Right atrium auricular region (tissue), 2 donors: ENCODE measurements around the gene ZMYM1. TPM values are rescaled to one million over a fixed set of nuclear protein-coding genes. Genes with fewer than 3 reads are reported as not detected.

Source experiments
- DNase-seq: peaks from one replicate; pipeline ENCODE4 v3.0.0-alpha.2; 2019; ENCODE audit warnings: low spot score
- H3K27ac ChIP-seq, 2 donors: fragments of 200-600 bp; sonication (generic); 1 replicate in 1 of 2; 2 replicates in 1 of 2; pipeline ENCODE4 v1.5.1; 2016 to 2019
- H3K27me3 ChIP-seq, 2 donors: fragments of 200-600 bp; sonication (generic); one replicate each; pipeline versions ENCODE4 v1.5.1 to v1.6.0; 2017 to 2019
- H3K36me3 ChIP-seq: fragments of 200-600 bp; sonication (generic); one replicate; pipeline ENCODE4 v1.5.1; 2016
- H3K4me1 ChIP-seq, 2 donors: fragments of 200-600 bp; sonication (generic); one replicate each; pipeline versions ENCODE4 v1.5.1 to v1.6.0; 2017 to 2019
- H3K4me3 ChIP-seq, 2 donors: fragments of 200-600 bp; sonication (generic); 1 replicate in 1 of 2; 2 replicates in 1 of 2; pipeline ENCODE4 v1.5.1; 2017 to 2019; ENCODE audit warnings: mild to moderate bottlenecking in 1 of 2, moderate library complexity in 1 of 2
- H3K9me3 ChIP-seq, 2 donors: fragments of 200-600 bp; sonication (generic); one replicate each; pipeline ENCODE4 v1.5.1; 2019
- CTCF ChIP-seq, 2 donors: fragments of 200-600 bp; sonication (generic); IDR thresholded peaks; one replicate each; pipeline ENCODE4 v1.5.1; 2019; ENCODE audit warnings: antibody characterized with exemption in 2 of 2
- total RNA-seq, 2 donors: library from RNA; depleted of rRNA; stranded (reverse); fragments of >200 nt; gene quantifications; one replicate each; pipeline ENCODE4 v1.1.0, GENCODE V29; 2016

ZMYM1 gene
- total RNA-seq, 2 donors from 2014 or later = 3.6 to 4.0 TPM

- TF ChIP-seq CTCF (IDR thresholded peaks at IDR 0.05) = no peak
- Histone ChIP-seq H3K36me3 (no peaks in the 10 kb centered on the region), H3K4me1 (peaks cover 0 to 15% of the 10 kb centered on the region in 2 donors), H3K27me3 (no peaks in the 10 kb centered on the region), H3K27ac (no peak overlapping the region), H3K9me3 (peaks cover 0 to 10% of the 10 kb centered on the region in 2 donors), H3K4me3 (no peak overlapping the region)
- DNase-seq = no peak
Measured at GRCh38 chr1:35033346-35033745, 45.8 kb upstream of the ZMYM1 start.

- Histone ChIP-seq H3K9me3 (peaks cover 0 to 10% of the 10 kb centered on the region in 2 donors), H3K36me3 (no peaks in the 10 kb centered on the region), H3K27ac (no peak overlapping the region), H3K4me1 (no peaks in the 10 kb centered on the region), H3K27me3 (no peaks in the 10 kb centered on the region), H3K4me3 (no peak overlapping the region)
- no peak for DNase-seq
- no peak for TF ChIP-seq CTCF (IDR thresholded peaks at IDR 0.05)
Measured at GRCh38 chr1:35036621-35037020, 42.6 kb upstream of the ZMYM1 start.

- H3K27me3 ChIP-seq = no peaks in the 10 kb centered on the region
- no peak overlapping the region for H3K27ac ChIP-seq
- no peak for DNase-seq
- no peaks in the 10 kb centered on the region for H3K4me1 ChIP-seq
- no peaks in the 10 kb centered on the region for H3K36me3 ChIP-seq
- no peak overlapping the region for H3K4me3 ChIP-seq
- no peak for TF ChIP-seq CTCF (IDR thresholded peaks at IDR 0.05)
- peaks cover 0 to 10% of the 10 kb centered on the region in 2 donors for H3K9me3 ChIP-seq
Measured at GRCh38 chr1:35037206-35037605, 42.0 kb upstream of the ZMYM1 start.

- Histone ChIP-seq H3K36me3 (no peaks in the 10 kb centered on the region), H3K9me3 (peaks cover 0 to 2% of the 10 kb centered on the region in 2 donors), H3K27me3 (no peaks in the 10 kb centered on the region), H3K4me1 (no peaks in the 10 kb centered on the region), H3K27ac (no peak overlapping the region), H3K4me3 (no peak overlapping the region)
- no peak for TF ChIP-seq CTCF (IDR thresholded peaks at IDR 0.05)
- DNase-seq = no peak
Measured at GRCh38 chr1:35038723-35039122, 40.5 kb upstream of the ZMYM1 start.

GRCh38 chr1:35043498-35043897 lies 35.7 kb upstream of the ZMYM1 start:
- Histone ChIP-seq H3K27me3 (no peaks in the 10 kb centered on the region), H3K4me3 (no peak overlapping the region), H3K27ac (no peak overlapping the region), H3K4me1 (no peaks in the 10 kb centered on the region), H3K36me3 (no peaks in the 10 kb centered on the region), H3K9me3 (no peaks in the 10 kb centered on the region)
- TF ChIP-seq CTCF (IDR thresholded peaks at IDR 0.05) = no peak
- DNase-seq = no peak

- Histone ChIP-seq H3K4me1 (no peaks in the 10 kb centered on the region), H3K36me3 (no peaks in the 10 kb centered on the region), H3K27ac (no peak overlapping the region), H3K9me3 (no peaks in the 10 kb centered on the region), H3K27me3 (no peaks in the 10 kb centered on the region), H3K4me3 (no peak overlapping the region)
- DNase-seq = no peak
- no peak for TF ChIP-seq CTCF (IDR thresholded peaks at IDR 0.05)
Measured at GRCh38 chr1:35044431-35044830, 34.8 kb upstream of the ZMYM1 start.
